B cell (primary cell): ENCODE results near the gene CENPV.
"Not testable (repeated sequence)": the region's sequence is repeated elsewhere in the genome, so short reads cannot be mapped to it uniquely, and the experiment has no call there.

Source experiments
- EZH2 ChIP-seq: IDR thresholded peaks from 2 replicates; pipeline ENCODE4 v1.6.1; 2012; ENCODE audit warnings: borderline replicate concordance, low read depth, mild to moderate bottlenecking, moderate library complexity, low read length; ENCODE audit not compliant: insufficient read depth, poor library complexity, severe bottlenecking
- TF ChIP-seq, protein P1 (sequence below): fragments of 200-600 bp; IDR thresholded peaks from one replicate; pipeline ENCODE4 v1.8.0; 2022; ENCODE audit warnings: antibody characterized with exemption, mild to moderate bottlenecking

DNA sequence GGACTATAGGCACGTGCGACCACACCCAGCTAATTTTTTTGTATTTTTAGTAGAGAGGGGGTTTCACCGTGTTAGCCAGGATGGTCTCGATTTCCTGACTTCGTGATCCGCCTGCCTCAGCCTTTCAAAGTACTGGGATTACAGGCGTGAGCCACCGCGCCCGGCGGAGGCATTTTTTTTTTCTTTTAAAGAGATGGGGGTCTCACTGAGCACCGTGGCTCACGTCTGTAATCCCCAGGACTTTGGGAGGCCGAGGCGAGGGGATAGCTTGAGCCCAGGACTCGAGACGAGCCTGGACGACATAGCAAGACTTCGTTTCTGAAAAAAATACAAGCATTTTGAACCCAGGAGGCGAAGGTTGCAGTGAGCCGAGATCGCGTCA lies 32.8 kb upstream of the CENPV start:
- TF ChIP-seq, protein P1, sequence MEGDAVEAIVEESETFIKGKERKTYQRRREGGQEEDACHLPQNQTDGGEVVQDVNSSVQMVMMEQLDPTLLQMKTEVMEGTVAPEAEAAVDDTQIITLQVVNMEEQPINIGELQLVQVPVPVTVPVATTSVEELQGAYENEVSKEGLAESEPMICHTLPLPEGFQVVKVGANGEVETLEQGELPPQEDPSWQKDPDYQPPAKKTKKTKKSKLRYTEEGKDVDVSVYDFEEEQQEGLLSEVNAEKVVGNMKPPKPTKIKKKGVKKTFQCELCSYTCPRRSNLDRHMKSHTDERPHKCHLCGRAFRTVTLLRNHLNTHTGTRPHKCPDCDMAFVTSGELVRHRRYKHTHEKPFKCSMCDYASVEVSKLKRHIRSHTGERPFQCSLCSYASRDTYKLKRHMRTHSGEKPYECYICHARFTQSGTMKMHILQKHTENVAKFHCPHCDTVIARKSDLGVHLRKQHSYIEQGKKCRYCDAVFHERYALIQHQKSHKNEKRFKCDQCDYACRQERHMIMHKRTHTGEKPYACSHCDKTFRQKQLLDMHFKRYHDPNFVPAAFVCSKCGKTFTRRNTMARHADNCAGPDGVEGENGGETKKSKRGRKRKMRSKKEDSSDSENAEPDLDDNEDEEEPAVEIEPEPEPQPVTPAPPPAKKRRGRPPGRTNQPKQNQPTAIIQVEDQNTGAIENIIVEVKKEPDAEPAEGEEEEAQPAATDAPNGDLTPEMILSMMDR = not testable (repeated sequence)
- not testable (repeated sequence) for TF ChIP-seq EZH2
